Endodermal cell (in vitro differentiated cells): ENCODE measurements around the gene TRIM67. TPM values are rescaled to one million over a fixed set of nuclear protein-coding genes. Genes with fewer than 3 reads are reported as not detected.
"Not testable (repeated sequence)": the region's sequence is repeated elsewhere in the genome, so short reads cannot be mapped to it uniquely, and the experiment has no call there.

Source experiments
- DNase-seq: peaks from one replicate; pipeline ENCODE4 v3.0.0-alpha.2; 2017
- H3K27ac ChIP-seq: 2 replicates; pipeline ENCODE4 v1.5.1; 2013; ENCODE audit warnings: mild to moderate bottlenecking, low read depth, low read length, moderate library complexity
- H3K27me3 ChIP-seq: 2 replicates; pipeline ENCODE4 v1.6.1; 2013; ENCODE audit warnings: mild to moderate bottlenecking, low read length, moderate library complexity; ENCODE audit not compliant: insufficient read depth, control insufficient read depth, poor library complexity, severe bottlenecking
- H3K36me3 ChIP-seq: 2 replicates; pipeline ENCODE4 v1.7.0; 2013; ENCODE audit warnings: mild to moderate bottlenecking, low read length, moderate library complexity; ENCODE audit not compliant: control insufficient read depth, insufficient read depth
- H3K4me1 ChIP-seq: one replicate; pipeline ENCODE4 v1.7.0; 2013; ENCODE audit warnings: low read length; ENCODE audit not compliant: control insufficient read depth, insufficient read depth
- H3K4me3 ChIP-seq: 2 replicates; pipeline ENCODE4 v1.5.1; 2013; ENCODE audit warnings: mild to moderate bottlenecking, low read length, moderate library complexity
- H3K9ac ChIP-seq: 2 replicates; pipeline ENCODE4 v1.6.1; 2013; ENCODE audit warnings: mild to moderate bottlenecking, low read length, moderate library complexity; ENCODE audit not compliant: poor library complexity, severe bottlenecking; ENCODE audit errors: extremely low read depth
- H3K9me3 ChIP-seq: 2 replicates; pipeline ENCODE4 v1.6.1; 2013; ENCODE audit warnings: mild to moderate bottlenecking, low read length, moderate library complexity; ENCODE audit not compliant: control insufficient read depth
- H3K27ac Mint-ChIP-seq: 2 replicates; pipeline ENCODE4 v1.8.0; 2020; ENCODE audit warnings: mixed read lengths
- H3K27me3 Mint-ChIP-seq: 2 replicates; pipeline ENCODE4 v1.8.0; 2021; ENCODE audit warnings: mild to moderate bottlenecking, mixed read lengths; ENCODE audit not compliant: insufficient read depth
- H3K36me3 Mint-ChIP-seq: 2 replicates; pipeline ENCODE4 v1.8.0; 2020; ENCODE audit warnings: low read depth, mixed read lengths
- H3K4me1 Mint-ChIP-seq: 2 replicates; pipeline ENCODE4 v1.8.0; 2020; ENCODE audit warnings: mixed read lengths
- H3K4me3 Mint-ChIP-seq: 2 replicates; pipeline ENCODE4 v1.8.0; 2020; ENCODE audit warnings: mild to moderate bottlenecking, moderate library complexity, mixed read lengths
- H3K9me3 Mint-ChIP-seq: 2 replicates; pipeline ENCODE4 v1.8.0; 2020; ENCODE audit warnings: mild to moderate bottlenecking, mixed read lengths
- CTCF ChIP-seq: fragments of 200-600 bp; sonication (generic); conservative IDR thresholded peaks from 2 replicates; pipeline ENCODE4 v1.5.0; 2021; ENCODE audit warnings: antibody characterized with exemption, mild to moderate bottlenecking
- WGBS, 2 experiments: methylation state at CpG; one replicate each; pipeline versions ENCODE4 v1.1.5 to v1.1.7; 2013; ENCODE audit warnings: missing lambda C conversion rate in 2 of 2, mixed read lengths in 1 of 2; ENCODE audit not compliant: insufficient coverage in 1 of 2, insufficient read length in 1 of 2; 5-methylcytosine and 5-hydroxymethylcytosine counted together
- total RNA-seq, 2 donors: library from RNA; stranded (reverse); fragmentation: NEBNext Ultra II Directional in 1 of 2; extraction: Animal tissue kit (Norgen Biotek cat#: 25700) in 1 of 2; gene quantifications; 2 replicates in 1 of 2; 3 replicates in 1 of 2; pipeline ENCODE4 v1.2.1, GENCODE V29; 2021

The TRIM67 gene
- total RNA-seq, 2 donors from 2014 or later = 0.04 TPM

- Histone ChIP-seq H3K36me3 (no peaks in the 10 kb centered on the region), H3K9me3 (no peaks in the 10 kb centered on the region), H3K27ac (no peak overlapping the region), H3K9ac (no peak overlapping the region), H3K4me1 (no peaks in the 10 kb centered on the region), H3K4me3 (no peak overlapping the region), H3K27me3 (no peaks in the 10 kb centered on the region)
- 87 to 91% methylated on average over 8 to 9 of the region's 9 CpGs for whole genome bisulfite sequencing, 2 experiments
- peaks cover 12% of the 10 kb centered on the region for H3K9me3 Mint-ChIP-seq
- peaks cover 1% of the 10 kb centered on the region for H3K36me3 Mint-ChIP-seq
- TF ChIP-seq CTCF = no peak
- H3K4me1 Mint-ChIP-seq = peaks cover 2% of the 10 kb centered on the region
- no peak overlapping the region for H3K27ac Mint-ChIP-seq
- H3K27me3 Mint-ChIP-seq = peaks cover 13% of the 10 kb centered on the region
- H3K4me3 Mint-ChIP-seq = no peak overlapping the region
- DNase-seq = no peak
These were observed 35.8 kb upstream of the TRIM67 start for GRCh38 chr1:231125972-231126580.

- 71 to 94% methylated on average over 1 to 5 of the region's 6 CpGs for WGBS, 2 experiments
- H3K4me1 Mint-ChIP-seq, H3K36me3 Mint-ChIP-seq, H3K4me3 ChIP-seq, H3K27ac Mint-ChIP-seq, H3K4me3 Mint-ChIP-seq, DNase-seq, H3K9ac ChIP-seq, H3K4me1 ChIP-seq, H3K36me3 ChIP-seq, H3K9me3 ChIP-seq, H3K27me3 ChIP-seq, H3K27ac ChIP-seq: not testable (repeated sequence)
- Mint-ChIP-seq H3K9me3 (peaks cover 12% of the 10 kb centered on the region), H3K27me3 (peaks cover 15% of the 10 kb centered on the region)
These were observed 34.8 kb upstream of the TRIM67 start for GRCh38 chr1:231127106-231127505.

GRCh38 chr1:231128471-231128870, 33.4 kb upstream of the TRIM67 start:
- H3K27me3 ChIP-seq, H3K36me3 Mint-ChIP-seq, H3K4me1 ChIP-seq, H3K36me3 ChIP-seq, H3K27ac Mint-ChIP-seq, H3K4me1 Mint-ChIP-seq, H3K27ac ChIP-seq, H3K9me3 ChIP-seq, H3K4me3 Mint-ChIP-seq, DNase-seq, H3K9ac ChIP-seq, H3K4me3 ChIP-seq: not testable (repeated sequence)
- Mint-ChIP-seq H3K27me3 (peaks cover 15% of the 10 kb centered on the region), H3K9me3 (peaks cover 12% of the 10 kb centered on the region)
- 93% methylated on average over 12 of the region's 27 CpGs; no CpG with 5 or more reads in 1 of the 2 experiments for WGBS, 2 experiments

GRCh38 chr1:231130544-231130943, 31.3 kb upstream of the TRIM67 start:
- no peaks in the 10 kb centered on the region for H3K36me3 ChIP-seq
- H3K4me1 ChIP-seq = no peaks in the 10 kb centered on the region
- no peak overlapping the region for H3K27ac ChIP-seq
- no peaks in the 10 kb centered on the region for H3K9me3 ChIP-seq
- H3K9me3 Mint-ChIP-seq = peaks cover 12% of the 10 kb centered on the region
- H3K36me3 Mint-ChIP-seq = peaks cover 1% of the 10 kb centered on the region
- H3K4me3 ChIP-seq = no peak overlapping the region
- H3K27ac Mint-ChIP-seq = no peak overlapping the region
- H3K9ac ChIP-seq = no peak overlapping the region
- H3K27me3 ChIP-seq = no peaks in the 10 kb centered on the region
- 84 to 85% methylated on average over 2 to 4 of the region's 4 CpGs for WGBS, 2 experiments
- no peak for DNase-seq
- no peaks in the 10 kb centered on the region for H3K4me1 Mint-ChIP-seq
- no peak overlapping the region for H3K4me3 Mint-ChIP-seq
- peaks cover 18% of the 10 kb centered on the region for H3K27me3 Mint-ChIP-seq
- TF ChIP-seq CTCF = no peak

GRCh38 chr1:231132591-231132990, 29.3 kb upstream of the TRIM67 start:
- H3K27me3 Mint-ChIP-seq = peaks cover 11% of the 10 kb centered on the region
- not testable (repeated sequence) for H3K27ac Mint-ChIP-seq, H3K36me3 ChIP-seq, H3K9ac ChIP-seq, DNase-seq, H3K4me1 Mint-ChIP-seq, H3K4me3 ChIP-seq, H3K4me1 ChIP-seq, H3K4me3 Mint-ChIP-seq, H3K27me3 ChIP-seq, H3K9me3 Mint-ChIP-seq, H3K9me3 ChIP-seq, H3K36me3 Mint-ChIP-seq, H3K27ac ChIP-seq
- WGBS, 2 experiments = 93 to 95% methylated on average over 6 to 8 of the region's 8 CpGs
